IPS-15b (cell line): ENCODE results near the gene SRRM4.

Experiments
- H3K27me3 ChIP-seq: one replicate; pipeline ENCODE4 v1.6.1; 2013; ENCODE audit warnings: low read length; ENCODE audit not compliant: control insufficient read depth, insufficient read depth
- H3K36me3 ChIP-seq: one replicate; pipeline ENCODE4 v1.6.1; 2013; ENCODE audit warnings: low read length; ENCODE audit not compliant: control insufficient read depth, insufficient read depth
- H3K4me1 ChIP-seq: one replicate; pipeline ENCODE4 v1.6.1; 2013; ENCODE audit warnings: mild to moderate bottlenecking, low read length; ENCODE audit not compliant: control insufficient read depth, insufficient read depth
- H3K4me3 ChIP-seq: one replicate; pipeline ENCODE4 v1.5.1; 2013; ENCODE audit warnings: low read depth, low read length
- H3K9ac ChIP-seq: one replicate; pipeline ENCODE4 v1.6.1; 2013; ENCODE audit warnings: low read depth, mild to moderate bottlenecking, low read length
- H3K9me3 ChIP-seq: one replicate; pipeline ENCODE4 v1.6.1; 2013; ENCODE audit warnings: mild to moderate bottlenecking, low read length; ENCODE audit not compliant: control insufficient read depth, insufficient read depth

Gene SRRM4

DNA sequence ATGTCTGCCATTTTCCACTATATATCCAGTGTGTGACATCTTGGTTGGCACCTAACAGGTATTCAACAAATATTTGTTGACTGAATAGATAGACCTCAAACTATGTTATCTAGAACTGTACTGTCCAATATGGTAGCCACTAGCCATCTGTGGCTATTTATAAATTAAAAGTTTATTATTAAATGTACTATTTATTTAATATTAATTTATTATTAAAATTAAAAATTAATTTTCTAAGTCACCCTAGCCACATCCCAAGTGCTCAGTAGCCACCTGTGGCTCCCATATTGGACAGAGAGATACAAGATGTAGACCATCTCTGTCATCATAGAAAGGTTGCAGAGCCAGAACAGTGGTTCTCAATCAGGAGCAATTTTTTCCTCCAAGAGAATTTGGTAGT is 69.3 kb downstream of the SRRM4 start:
- H3K36me3 ChIP-seq: no peaks in the 10 kb centered on the region
- H3K27me3 ChIP-seq: no peaks in the 10 kb centered on the region

DNA sequence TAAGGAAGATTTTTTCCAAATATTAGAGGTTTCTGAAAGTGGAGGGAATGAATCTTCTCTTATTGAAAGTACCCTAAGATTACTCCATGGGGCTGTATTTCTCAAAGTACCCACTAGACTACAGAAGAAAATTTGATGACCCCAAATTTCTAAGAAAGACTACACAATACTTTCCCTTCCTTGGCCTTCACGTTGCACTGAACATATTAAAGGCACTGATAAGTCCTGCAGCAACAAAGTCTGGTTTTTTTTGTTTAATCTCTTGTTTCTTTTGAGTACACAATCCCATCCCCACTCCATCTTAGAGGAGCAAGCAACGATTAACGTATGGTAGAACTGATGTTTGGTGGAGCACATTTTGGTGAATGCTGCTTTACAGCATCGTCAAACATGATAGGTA is 70.1 kb downstream of the SRRM4 start:
- Histone ChIP-seq H3K36me3 (no peaks in the 10 kb centered on the region), H3K4me3 (no peak overlapping the region), H3K27me3 (no peaks in the 10 kb centered on the region), H3K4me1 (no peaks in the 10 kb centered on the region), H3K9ac (no peak overlapping the region), H3K9me3 (no peaks in the 10 kb centered on the region)

More for the DNA sequence above, 69.3 kb downstream of the SRRM4 start:
- no peak overlapping the region for H3K9ac ChIP-seq
- H3K4me3 ChIP-seq: no peak overlapping the region
- no peaks in the 10 kb centered on the region for H3K9me3 ChIP-seq
- no peaks in the 10 kb centered on the region for H3K4me1 ChIP-seq

DNA sequence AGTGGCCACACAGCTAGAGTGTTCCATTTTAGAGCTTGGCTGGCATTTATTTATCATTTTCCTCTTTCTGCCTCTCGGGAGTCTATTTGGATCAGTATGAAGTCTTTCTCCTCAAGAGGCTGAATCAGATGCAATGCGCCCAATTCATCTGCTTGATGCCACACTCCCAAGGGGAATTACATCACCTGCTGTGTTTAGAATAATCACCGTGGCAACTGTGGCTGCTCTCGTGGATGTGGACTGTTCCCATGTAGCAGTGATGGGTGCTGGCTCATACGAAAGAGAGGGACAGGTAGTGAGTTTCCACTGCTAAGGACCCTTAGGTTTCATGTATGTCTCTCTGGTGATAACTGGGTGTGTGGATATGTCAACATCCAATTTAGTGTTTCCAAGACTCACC is 70.7 kb downstream of the SRRM4 start:
- no peak overlapping the region for H3K4me3 ChIP-seq
- no peaks in the 10 kb centered on the region for H3K9me3 ChIP-seq
- H3K4me1 ChIP-seq: no peaks in the 10 kb centered on the region
- no peaks in the 10 kb centered on the region for H3K27me3 ChIP-seq
- H3K9ac ChIP-seq: no peak overlapping the region
- no peaks in the 10 kb centered on the region for H3K36me3 ChIP-seq

DNA sequence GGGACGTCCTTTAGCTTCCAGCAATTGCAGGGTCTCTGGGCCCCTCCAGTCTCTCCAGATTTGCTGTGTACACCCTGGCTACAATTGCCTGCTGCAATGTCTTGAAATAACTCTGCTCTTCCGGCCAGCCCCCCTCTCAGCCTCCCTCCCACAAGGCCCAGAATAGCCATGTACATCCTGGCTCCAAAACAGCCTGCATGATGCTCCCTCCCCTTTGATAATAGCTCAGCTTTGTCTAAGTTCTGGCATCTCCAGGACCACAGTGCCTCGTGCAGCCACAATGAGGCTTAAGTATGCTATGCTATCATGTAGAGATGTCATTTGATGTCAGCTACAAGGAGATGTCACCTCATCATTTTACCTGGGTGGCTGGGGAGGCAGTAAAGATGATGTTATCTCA is 74.6 kb downstream of the SRRM4 start:
- Histone ChIP-seq H3K9ac (no peak overlapping the region), H3K27me3 (no peaks in the 10 kb centered on the region), H3K4me3 (no peak overlapping the region), H3K9me3 (no peaks in the 10 kb centered on the region), H3K36me3 (no peaks in the 10 kb centered on the region), H3K4me1 (peaks cover 2% of the 10 kb centered on the region)

DNA sequence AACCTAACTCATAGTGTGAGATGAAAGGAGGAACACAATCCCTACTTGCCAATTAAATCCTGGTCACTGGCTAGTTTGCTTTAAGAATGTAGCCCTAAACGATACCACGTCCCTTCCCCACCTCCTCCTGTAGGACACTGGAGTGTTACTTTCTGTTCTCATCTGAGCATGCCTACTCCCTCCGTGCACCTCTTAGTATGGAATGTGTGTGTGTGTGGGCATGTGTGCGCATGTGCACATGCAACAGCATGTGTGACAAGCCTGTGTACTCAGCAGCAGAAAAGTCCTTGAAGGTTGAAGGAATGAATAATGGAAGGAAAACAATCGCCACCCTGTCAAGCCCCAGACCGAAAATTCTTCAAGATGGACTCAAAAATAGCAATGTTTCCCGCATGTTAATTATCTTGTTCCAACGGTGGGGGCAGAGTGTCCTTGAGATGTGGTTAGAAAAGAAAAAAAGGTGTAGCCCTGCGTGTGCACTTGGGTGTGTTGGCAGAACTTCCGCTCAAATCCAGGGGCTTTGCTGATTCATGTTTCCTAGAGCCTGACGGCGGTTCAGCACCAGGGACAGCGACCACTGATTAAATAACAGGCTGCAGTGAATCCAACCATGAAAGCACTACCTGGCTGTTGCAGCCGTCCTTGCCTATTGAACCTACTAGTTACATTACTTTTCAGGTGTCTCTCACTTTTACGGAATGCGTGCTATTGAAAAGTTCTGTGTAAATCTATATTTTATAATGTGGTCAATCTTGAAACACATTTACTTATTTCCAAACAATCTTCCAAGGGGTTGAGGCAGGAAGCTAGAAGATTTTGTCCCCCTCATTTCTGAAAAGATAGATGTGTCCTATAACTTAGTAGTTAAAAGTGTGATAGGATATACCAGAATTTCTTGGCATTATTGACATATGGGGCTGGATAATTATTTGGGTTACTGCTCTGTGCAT is 79.8 kb downstream of the SRRM4 start:
- no peak overlapping the region for H3K9ac ChIP-seq
- peaks cover 5% of the 10 kb centered on the region for H3K27me3 ChIP-seq
- H3K9me3 ChIP-seq: no peaks in the 10 kb centered on the region
- H3K4me1 ChIP-seq: peaks cover 3% of the 10 kb centered on the region
- no peak overlapping the region for H3K4me3 ChIP-seq
- no peaks in the 10 kb centered on the region for H3K36me3 ChIP-seq

DNA sequence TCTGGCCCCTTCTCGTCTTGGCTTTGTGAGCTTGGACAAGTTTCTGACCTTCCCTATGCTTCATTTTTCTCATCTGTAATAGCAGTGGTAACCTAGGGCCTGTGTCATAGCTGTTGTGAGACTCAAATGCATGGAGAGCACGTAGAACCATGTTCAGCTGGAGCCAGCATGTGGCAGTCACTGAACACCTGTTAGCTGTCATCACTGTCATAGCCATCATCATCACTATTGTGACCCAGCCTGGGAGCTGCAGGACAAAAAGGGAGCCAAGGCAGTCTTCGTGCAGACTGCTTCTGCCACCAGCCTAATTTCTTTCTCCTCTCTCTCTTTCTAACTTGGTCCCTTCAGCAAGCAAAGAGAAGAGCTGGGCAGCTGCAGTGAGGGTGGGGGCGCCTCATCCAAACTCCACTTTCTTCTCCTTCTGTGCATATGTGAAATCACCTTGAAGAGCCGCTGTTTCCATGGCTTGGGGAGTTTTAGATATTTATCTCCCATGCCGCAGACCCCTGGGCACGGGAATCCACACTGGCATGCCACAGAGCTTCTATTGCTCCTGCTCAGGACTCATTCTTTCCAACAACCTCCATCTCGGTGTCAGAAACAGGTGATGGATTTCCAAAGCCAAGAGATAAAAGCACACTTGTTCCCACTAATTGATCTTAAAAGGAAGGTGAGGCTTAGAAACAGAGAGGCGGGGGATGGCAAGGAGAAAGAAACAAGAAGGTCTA is 87.0 kb downstream of the SRRM4 start:
- H3K4me1 ChIP-seq: peaks cover 12% of the 10 kb centered on the region
- H3K9ac ChIP-seq: no peak overlapping the region
- no peak overlapping the region for H3K4me3 ChIP-seq
- no peaks in the 10 kb centered on the region for H3K9me3 ChIP-seq
- peaks cover 62% of the 10 kb centered on the region for H3K27me3 ChIP-seq
- no peaks in the 10 kb centered on the region for H3K36me3 ChIP-seq

DNA sequence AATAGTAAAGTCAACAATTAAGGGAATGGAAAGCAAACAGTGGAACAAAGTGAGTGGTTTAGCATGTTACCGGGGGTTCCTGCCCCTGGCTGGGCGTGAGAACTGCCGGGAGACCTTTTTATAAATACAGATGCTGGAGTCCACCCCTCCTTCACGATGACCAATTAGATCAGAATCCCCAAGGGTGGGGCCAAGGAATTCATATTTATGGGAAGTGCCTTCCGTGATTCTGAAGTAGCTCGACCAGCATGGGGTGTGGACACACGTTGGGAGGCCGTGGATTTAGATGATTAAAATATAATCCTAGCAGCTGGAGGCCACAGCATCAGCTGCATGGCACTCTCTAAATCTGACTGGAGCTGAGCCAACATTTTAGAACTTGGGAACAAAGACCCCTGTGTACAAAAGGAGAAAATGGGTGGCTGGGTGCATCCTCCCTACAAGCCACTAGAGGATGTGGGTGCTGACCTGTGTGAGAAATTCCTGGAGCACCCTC is 87.9 kb downstream of the SRRM4 start:
- Histone ChIP-seq H3K36me3 (no peaks in the 10 kb centered on the region), H3K4me3 (no peak overlapping the region), H3K9me3 (no peaks in the 10 kb centered on the region), H3K4me1 (peaks cover 12% of the 10 kb centered on the region), H3K9ac (no peak overlapping the region), H3K27me3 (peaks cover 62% of the 10 kb centered on the region)

DNA sequence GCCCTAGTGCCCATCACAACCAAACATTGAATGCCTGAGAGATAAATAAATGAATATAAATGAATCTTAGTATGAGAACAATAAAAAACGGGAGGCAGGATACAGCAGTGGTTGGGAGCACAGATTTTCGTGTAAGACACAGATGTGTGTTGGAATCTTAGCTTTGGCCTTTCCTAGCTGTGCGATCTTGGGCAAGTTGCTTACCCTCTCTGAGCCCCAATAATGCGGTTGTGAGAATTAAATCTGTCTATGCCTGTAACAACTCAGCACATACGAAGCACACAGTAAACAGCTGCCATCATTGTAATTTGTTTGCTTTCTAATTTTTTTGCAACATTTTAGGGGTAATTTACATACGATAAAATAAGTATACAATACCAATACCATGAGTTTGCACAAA is 89.8 kb downstream of the SRRM4 start:
- Histone ChIP-seq H3K4me3 (no peak overlapping the region), H3K4me1 (peaks cover 12% of the 10 kb centered on the region), H3K9me3 (no peaks in the 10 kb centered on the region), H3K27me3 (peaks cover 58% of the 10 kb centered on the region), H3K36me3 (no peaks in the 10 kb centered on the region), H3K9ac (no peak overlapping the region)

DNA sequence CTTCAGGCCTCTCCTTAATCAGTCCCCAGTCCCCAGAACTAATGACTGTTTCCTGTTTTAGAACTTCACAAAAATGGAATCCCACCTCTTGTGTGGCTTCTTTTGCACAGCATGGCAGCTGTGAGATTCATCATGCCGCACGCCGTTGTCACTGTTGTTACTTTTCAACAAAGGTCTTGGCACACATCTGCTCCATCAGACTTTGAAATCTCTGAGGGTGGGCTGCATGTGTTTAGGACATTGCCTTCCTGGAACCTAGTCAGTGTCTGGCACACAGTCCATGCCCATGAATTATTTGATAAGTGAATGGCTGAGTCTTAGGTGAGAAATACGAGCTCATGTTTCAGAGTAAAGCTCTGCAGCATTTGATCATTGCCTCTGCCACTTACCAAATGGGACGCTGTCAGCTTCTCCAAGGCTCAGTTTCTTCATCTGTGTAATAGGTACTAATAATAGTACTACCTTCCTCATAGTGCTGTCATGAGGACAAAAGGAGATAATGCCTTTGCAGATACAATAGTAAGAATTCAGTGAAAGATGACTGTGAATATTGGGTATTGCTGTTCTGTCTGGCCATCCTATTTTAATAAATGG is 90.4 kb downstream of the SRRM4 start:
- H3K4me1 ChIP-seq: peaks cover 12% of the 10 kb centered on the region

DNA sequence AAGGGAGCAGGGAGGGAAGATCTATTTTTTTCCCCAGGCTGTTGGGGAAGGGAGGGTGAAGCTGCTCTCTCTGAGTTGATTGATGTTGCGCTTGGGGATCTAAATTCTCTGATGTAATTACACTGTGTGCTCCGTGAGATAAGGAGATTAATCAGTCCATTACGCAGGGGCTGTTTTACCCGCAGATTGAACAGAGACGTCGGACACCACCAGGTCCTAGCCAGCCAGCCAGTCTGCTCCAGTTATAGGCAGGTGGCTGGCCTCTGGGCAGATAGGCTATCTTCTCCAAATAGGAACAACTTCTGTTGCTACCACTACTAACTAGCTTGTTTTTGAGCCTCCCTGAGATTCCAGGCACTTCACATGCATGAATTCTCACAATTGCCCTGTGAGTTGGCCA is 91.1 kb downstream of the SRRM4 start:
- no peaks in the 10 kb centered on the region for H3K36me3 ChIP-seq
- peaks cover 48% of the 10 kb centered on the region for H3K27me3 ChIP-seq
- no peak overlapping the region for H3K4me3 ChIP-seq
- no peaks in the 10 kb centered on the region for H3K9me3 ChIP-seq
- peaks cover 12% of the 10 kb centered on the region for H3K4me1 ChIP-seq
- no peak overlapping the region for H3K9ac ChIP-seq

More for the DNA sequence above, 90.4 kb downstream of the SRRM4 start:
- Histone ChIP-seq H3K4me3 (no peak overlapping the region), H3K27me3 (peaks cover 52% of the 10 kb centered on the region), H3K36me3 (no peaks in the 10 kb centered on the region), H3K9ac (no peak overlapping the region), H3K9me3 (no peaks in the 10 kb centered on the region)

DNA sequence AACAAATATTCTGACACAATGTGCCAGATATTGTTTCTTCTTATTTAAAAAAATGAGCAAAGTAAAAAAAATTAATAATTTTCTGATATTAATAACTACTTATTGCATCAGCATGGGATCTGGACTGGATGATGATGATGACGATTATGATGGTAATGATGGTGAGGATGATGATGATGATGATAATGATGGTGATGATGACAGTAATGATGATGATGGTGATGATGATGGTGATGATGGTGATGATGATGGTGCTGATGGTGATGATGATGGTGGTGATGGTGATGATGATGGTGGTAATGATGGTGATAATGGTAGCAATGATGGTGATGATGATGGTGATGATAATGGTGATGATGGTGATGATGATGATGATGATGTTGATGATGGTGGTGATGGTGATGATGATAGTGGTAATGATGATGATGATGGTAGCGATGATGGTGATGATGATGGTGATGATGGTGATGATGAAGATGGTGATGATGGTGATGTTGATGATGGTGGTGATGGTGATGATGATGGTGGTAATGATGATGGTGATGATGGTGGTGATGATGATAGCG is 94.0 kb downstream of the SRRM4 start:
- Histone ChIP-seq H3K36me3 (no peaks in the 10 kb centered on the region), H3K27me3 (peaks cover 22% of the 10 kb centered on the region), H3K9ac (no peak overlapping the region), H3K4me3 (no peak overlapping the region), H3K4me1 (no peaks in the 10 kb centered on the region), H3K9me3 (no peaks in the 10 kb centered on the region)
